Heart left ventricle (tissue), 16 donors: Measurements from ENCODE around the gene GPR84. TPM values are rescaled to one million over a fixed set of nuclear protein-coding genes. Genes with fewer than 3 reads are reported as not detected.
A peak's percentile ranks its signal among the peaks of the same experiment; 100 is the strongest.

Experiments
- ATAC-seq, 4 donors: fragments of 200-7000 bp; cut with Tn5 transposase; one replicate each; pipeline ENCODE4 v1.9.1; 2020 to 2022; ENCODE audit warnings: moderate library complexity in 4 of 4, mild to moderate bottlenecking in 3 of 4, moderate number of reproducible peaks in 1 of 4
- DNase-seq, 5 donors: peaks; one replicate each; pipeline ENCODE4 v3.0.0-alpha.2; 2020
- H3K27ac ChIP-seq, 12 donors: fragments of 200-600 bp; sonication (generic) in 4 of 12; one replicate each; pipeline versions ENCODE4 v1.5.0 to v1.8.0; 2016 to 2022; ENCODE audit warnings: mild to moderate bottlenecking in 2 of 12
- H3K27me3 ChIP-seq, 9 donors: fragments of 200-600 bp; sonication (generic) in 2 of 9; one replicate each; pipeline versions ENCODE4 v1.5.1 to v1.8.0; 2016 to 2022; ENCODE audit warnings: mild to moderate bottlenecking in 3 of 9
- H3K36me3 ChIP-seq, 9 donors: fragments of 200-600 bp; sonication (generic) in 2 of 9; one replicate each; pipeline versions ENCODE4 v1.5.0 to v1.8.0; 2018 to 2022; ENCODE audit warnings: mild to moderate bottlenecking in 2 of 9
- H3K4me1 ChIP-seq, 12 donors: fragments of 200-600 bp; sonication (generic) in 4 of 12; one replicate each; pipeline versions ENCODE4 v1.5.0 to v1.8.0; 2016 to 2022; ENCODE audit warnings: mild to moderate bottlenecking in 3 of 12
- H3K4me3 ChIP-seq, 12 donors: fragments of 200-600 bp; sonication (generic) in 4 of 12; one replicate each; pipeline versions ENCODE4 v1.5.0 to v1.8.0; 2017 to 2022; ENCODE audit warnings: mild to moderate bottlenecking in 9 of 12, moderate library complexity in 4 of 12
- H3K9me3 ChIP-seq, 12 donors: fragments of 200-600 bp; sonication (generic) in 4 of 12; one replicate each; pipeline versions ENCODE4 v1.5.0 to v1.8.0; 2016 to 2022; ENCODE audit warnings: mild to moderate bottlenecking in 1 of 12
- POLR2A ChIP-seq, 2 donors: fragments of 450-650 bp; IDR thresholded peaks; one replicate each; pipeline ENCODE4 v1.6.1; 2017; ENCODE audit warnings: antibody characterized with exemption in 2 of 2, mild to moderate bottlenecking in 2 of 2, moderate library complexity in 2 of 2
- WGBS, 4 donors: extraction: QIAGEN DNeasy Blood & Tissue Kit in 2 of 4; methylation state at CpG; one replicate each; pipeline versions ENCODE4 v1.1.5 to v1.1.7; 2013 to 2018; 5-methylcytosine and 5-hydroxymethylcytosine counted together
- intact Hi-C, 10 donors: fragments of 100-400 bp; cut with DNase I; formaldehyde crosslinking; loops; one replicate each; pipeline versions ENCODE4 v1.11.1 to v1.14.2; 2022
- polyA plus RNA-seq, 2 donors: library from polyadenylated mRNA; stranded (reverse); fragments of 200-250 nt; gene quantifications; one replicate each; pipeline ENCODE4 v1.2.3, GENCODE V29; 2013
- total RNA-seq, 9 donors: library from RNA; depleted of rRNA in 2 of 9; stranded (reverse); fragments of >200 nt in 2 of 9; fragmentation: NEBNext Ultra II Directional in 3 of 9; extraction: Animal tissue kit (Norgen Biotek cat#: 25700) in 3 of 9; gene quantifications; one replicate each; pipeline versions ENCODE4 v1.1.0 to v1.2.4, GENCODE V29; 2016 to 2023
- TF ChIP-seq, protein P1 (sequence below), 12 donors: fragments of 200-600 bp; sonication (generic) in 4 of 12; IDR thresholded peaks; one replicate each; pipeline versions ENCODE4 v1.5.0 to v1.8.0; 2018 to 2022; ENCODE audit warnings: antibody characterized with exemption in 12 of 12, mild to moderate bottlenecking in 5 of 12
- donor health status: ischemic (EF 13 %, LVEDD 7.1; RV severe dilation, severe dysfunction).
- donor health status: healthy with polysubstance abuse.
- donor health status: DM: no; HTN: yes; CAD: no.
- donor health status: DM: no; HTN: no; CAD: no.
- donor health status: ischemic (EF 25% LVEDD 6.9; RV normal size, moderate dysfunction).
- donor health status: ischemic (EF 25% LVEDD 5.7; RV mildly dilated, moderate dysfunction).
- donor health status: healthy.
- donor health status: DM: yes; HTN: yes; CAD: no.
- donor health status: ischemic (EF 35%, LVEDD 5.7; RV mildly dilated, moderate dysfunction).
- donor health status: nonischemic (EF 11% LVEDD 7.7; RV severe dilation, severe dysfunction).
- donor health status: DM: yes; HTN: yes; CAD: no.
- donor health status: PGD.
- donor health status: ischemic (EF 29% LVEDD 5.4; RV normal size, mild dysfunction).
- donor health status: nonischemic (EF 23%, LVEDD 6.1; RV moderate dilation, normal function).

The GPR84 gene
- total and polyA plus RNA-seq, 11 donors, result 0.21 to 4.4 (median 0.37) TPM; not detected in 6

DNA sequence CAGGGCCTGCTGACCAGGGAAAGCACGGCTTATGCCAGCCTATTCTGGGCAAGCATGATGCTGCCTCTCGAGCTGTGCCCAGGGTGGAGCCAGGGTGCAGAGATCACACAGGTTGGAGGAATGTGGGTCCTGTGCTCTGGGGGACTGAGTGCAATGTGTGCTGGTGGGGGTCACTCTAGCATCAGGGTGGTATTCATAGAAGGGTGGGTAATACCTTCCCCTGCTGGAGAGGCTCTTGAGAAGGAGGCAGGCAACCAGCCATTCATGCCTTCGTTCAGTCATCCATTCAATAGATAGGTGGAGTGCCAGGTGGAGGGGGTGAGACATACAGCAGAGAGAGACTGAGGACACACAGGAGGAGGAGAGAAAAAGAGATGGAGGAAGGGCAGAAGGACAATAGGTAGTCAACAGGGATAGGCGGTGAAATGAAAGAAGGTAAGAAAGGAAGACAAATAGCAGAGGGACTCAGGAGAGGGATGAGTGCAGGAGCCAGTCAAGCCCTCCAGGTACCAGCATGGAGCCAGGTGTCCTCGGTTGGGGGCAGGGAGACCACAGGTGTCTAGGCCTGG is 25.4 kb upstream of the GPR84 start:
- H3K4me1 ChIP-seq, result peaks cover 0 to 61% (median 12%) of the 10 kb centered on the region in 12 donors
- TF ChIP-seq, protein P1, sequence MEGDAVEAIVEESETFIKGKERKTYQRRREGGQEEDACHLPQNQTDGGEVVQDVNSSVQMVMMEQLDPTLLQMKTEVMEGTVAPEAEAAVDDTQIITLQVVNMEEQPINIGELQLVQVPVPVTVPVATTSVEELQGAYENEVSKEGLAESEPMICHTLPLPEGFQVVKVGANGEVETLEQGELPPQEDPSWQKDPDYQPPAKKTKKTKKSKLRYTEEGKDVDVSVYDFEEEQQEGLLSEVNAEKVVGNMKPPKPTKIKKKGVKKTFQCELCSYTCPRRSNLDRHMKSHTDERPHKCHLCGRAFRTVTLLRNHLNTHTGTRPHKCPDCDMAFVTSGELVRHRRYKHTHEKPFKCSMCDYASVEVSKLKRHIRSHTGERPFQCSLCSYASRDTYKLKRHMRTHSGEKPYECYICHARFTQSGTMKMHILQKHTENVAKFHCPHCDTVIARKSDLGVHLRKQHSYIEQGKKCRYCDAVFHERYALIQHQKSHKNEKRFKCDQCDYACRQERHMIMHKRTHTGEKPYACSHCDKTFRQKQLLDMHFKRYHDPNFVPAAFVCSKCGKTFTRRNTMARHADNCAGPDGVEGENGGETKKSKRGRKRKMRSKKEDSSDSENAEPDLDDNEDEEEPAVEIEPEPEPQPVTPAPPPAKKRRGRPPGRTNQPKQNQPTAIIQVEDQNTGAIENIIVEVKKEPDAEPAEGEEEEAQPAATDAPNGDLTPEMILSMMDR (IDR thresholded peaks at IDR 0.05), result no peak
- TF ChIP-seq POLR2A (IDR thresholded peaks at IDR 0.05), result no peak
- ATAC-seq, result no peak
- H3K27me3 ChIP-seq, result no peaks in the 10 kb centered on the region
- intact Hi-C loops, result no loop called here
- H3K4me3 ChIP-seq, result no peak overlapping the region
- WGBS, 4 donors, result 74 to 88% (median 84%) methylated on average over 5 of the region's 5 CpGs
- H3K9me3 ChIP-seq, result no peaks in the 10 kb centered on the region
- H3K36me3 ChIP-seq, result peaks cover 0 to 12% (median 4%) of the 10 kb centered on the region in 9 donors
- no peak for DNase-seq
- no peak overlapping the region for H3K27ac ChIP-seq

GRCh38 chr12:54389134-54389508 is 24.8 kb upstream of the GPR84 start:
- Histone ChIP-seq H3K27ac (no peak overlapping the region), H3K4me3 (no peak overlapping the region), H3K27me3 (no peaks in the 10 kb centered on the region), H3K36me3 (peaks cover 0 to 7% (median 0%) of the 10 kb centered on the region in 9 donors), H3K9me3 (no peaks in the 10 kb centered on the region), H3K4me1 (peaks cover 0 to 60% (median 11%) of the 10 kb centered on the region in 12 donors)
- intact Hi-C loops, result no loop called here
- ATAC-seq (no peak), DNase-seq (no peak)
- WGBS, 4 donors, result 82 to 91% (median 89%) methylated on average over 3 of the region's 3 CpGs; no CpG with 5 or more reads in 1 of the 4 donors
- TF ChIP-seq POLR2A (IDR thresholded peaks at IDR 0.05), result no peak
- TF ChIP-seq, protein P1 (IDR thresholded peaks at IDR 0.05), result no peak

DNA sequence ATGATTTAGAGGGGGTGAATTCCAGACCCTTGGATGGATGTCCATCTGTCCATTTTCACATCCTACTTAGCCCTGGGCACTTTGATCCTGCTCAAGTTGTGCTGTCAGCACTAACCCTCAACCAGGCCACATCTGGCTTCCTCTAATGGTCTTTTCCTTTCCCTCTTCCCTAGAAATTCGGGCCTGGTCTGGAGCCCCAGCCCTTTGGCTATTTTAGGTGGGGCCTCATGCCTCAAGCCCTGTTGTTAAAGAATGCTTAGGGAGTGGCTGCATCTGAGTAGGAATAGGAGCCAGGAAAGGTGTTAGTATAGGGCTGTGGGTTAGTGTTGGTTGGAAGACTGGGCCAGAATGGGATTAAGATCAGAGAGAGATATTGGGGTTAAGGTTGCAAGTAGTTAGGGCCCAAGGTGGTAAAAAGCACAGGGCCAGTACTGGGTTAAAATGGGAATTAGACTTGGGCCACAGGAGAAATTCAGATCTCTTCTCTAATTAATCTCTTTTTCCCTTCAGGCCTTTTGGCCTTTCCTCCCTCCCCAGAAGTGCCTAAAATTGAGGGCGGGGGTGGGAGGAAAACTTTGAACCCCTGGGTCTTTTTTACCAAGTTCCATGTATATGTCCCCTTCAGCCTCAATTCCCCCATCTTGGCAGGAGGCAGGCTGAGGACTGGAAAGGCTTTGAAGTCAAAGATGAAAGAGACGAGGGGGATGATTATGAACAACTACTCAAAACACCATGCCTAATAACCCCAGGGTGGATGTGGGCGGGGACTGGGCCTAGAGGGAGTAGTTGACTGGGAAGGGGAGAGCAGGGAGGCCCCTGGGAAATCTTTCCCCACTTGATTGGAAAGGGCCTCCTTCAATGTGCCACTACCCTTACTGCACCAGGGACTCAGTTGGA is 24.2 kb upstream of the GPR84 start:
- peaks cover 0 to 59% (median 11%) of the 10 kb centered on the region in 12 donors for H3K4me1 ChIP-seq
- TF ChIP-seq, protein P1 (IDR thresholded peaks at IDR 0.05), result no peak
- no peak for TF ChIP-seq POLR2A (IDR thresholded peaks at IDR 0.05)
- 64 to 80% (median 75%) methylated on average over 4 of the region's 4 CpGs for WGBS, 4 donors
- H3K27ac ChIP-seq, result peak overlapping the region in 1 of 12 donors; percentile 32
- no peaks in the 10 kb centered on the region for H3K27me3 ChIP-seq
- H3K9me3 ChIP-seq, result no peaks in the 10 kb centered on the region
- H3K36me3 ChIP-seq, result peaks cover 0 to under 1% (median 0%) of the 10 kb centered on the region in 9 donors
- intact Hi-C loops, result no loop called here
- H3K4me3 ChIP-seq, result no peak overlapping the region
- DNase-seq (no peak), ATAC-seq (no peak)

GRCh38 chr12:54387114-54387467 is 22.8 kb upstream of the GPR84 start:
- no peaks in the 10 kb centered on the region for H3K27me3 ChIP-seq
- 87 to 96% (median 94%) methylated on average over 3 of the region's 3 CpGs for WGBS, 4 donors
- H3K4me3 ChIP-seq, result no peak overlapping the region
- no peaks in the 10 kb centered on the region for H3K36me3 ChIP-seq
- intact Hi-C loops, result no loop called here
- no peaks in the 10 kb centered on the region for H3K9me3 ChIP-seq
- TF ChIP-seq, protein P1 (IDR thresholded peaks at IDR 0.05), result no peak
- no peak for TF ChIP-seq POLR2A (IDR thresholded peaks at IDR 0.05)
- H3K4me1 ChIP-seq, result peaks cover 0 to 55% (median 11%) of the 10 kb centered on the region in 12 donors
- H3K27ac ChIP-seq, result no peak overlapping the region
- ATAC-seq (no peak), DNase-seq (no peak)
